CD4-positive, CD25-positive, alpha-beta regulatory T cell (primary cell): ENCODE data around the gene ZNF774. TPM values are rescaled to one million over a fixed set of nuclear protein-coding genes. Genes with fewer than 3 reads are reported as not detected.

Source experiments
- ATAC-seq, 2 donors: fragments of 150-1000 bp; cut with Tn5 transposase; one replicate each; pipeline ENCODE4 v1.10.0; 2021; ENCODE audit warnings: low read depth in 2 of 2, moderate number of reproducible peaks in 2 of 2, moderate library complexity in 1 of 2
- DNase-seq, 3 donors: peaks; one replicate each; pipeline versions ENCODE4 v3.0.0 to v3.0.0-alpha.2; 2012 to 2022; ENCODE audit warnings: mixed read lengths in 1 of 3
- H3K27ac ChIP-seq: one replicate; pipeline ENCODE4 v1.7.0; 2013; ENCODE audit warnings: mild to moderate bottlenecking, low read length; ENCODE audit not compliant: insufficient read depth, poor library complexity, severe bottlenecking
- H3K27me3 ChIP-seq: one replicate; pipeline ENCODE4 v1.7.0; 2013; ENCODE audit warnings: low read length; ENCODE audit not compliant: control insufficient read depth, insufficient read depth
- H3K36me3 ChIP-seq: one replicate; pipeline ENCODE4 v1.7.0; 2013; ENCODE audit warnings: mild to moderate bottlenecking, low read length, moderate library complexity; ENCODE audit not compliant: control insufficient read depth, insufficient read depth
- H3K4me1 ChIP-seq: 2 replicates; pipeline ENCODE4 v1.7.0; 2013; ENCODE audit warnings: mild to moderate bottlenecking, low read length; ENCODE audit not compliant: insufficient read depth, control insufficient read depth, poor library complexity, severe bottlenecking
- H3K4me3 ChIP-seq: one replicate; pipeline ENCODE4 v1.7.0; 2013; ENCODE audit warnings: low read depth, mild to moderate bottlenecking, low read length, moderate library complexity
- H3K9me3 ChIP-seq, 2 experiments: 1 replicate in 1 of 2; 2 replicates in 1 of 2; pipeline ENCODE4 v1.7.0; 2013; ENCODE audit warnings: low read length in 2 of 2, mild to moderate bottlenecking in 1 of 2, moderate library complexity in 1 of 2; ENCODE audit not compliant: control insufficient read depth in 2 of 2
- H3K27ac Mint-ChIP-seq, 3 donors: one replicate each; pipeline ENCODE4 v1.8.0; 2020 to 2022; ENCODE audit warnings: mild to moderate bottlenecking in 3 of 3, mixed read lengths in 3 of 3, moderate library complexity in 2 of 3
- H3K27me3 Mint-ChIP-seq: one replicate; pipeline ENCODE4 v1.8.0; 2022; ENCODE audit warnings: mild to moderate bottlenecking, mixed read lengths
- H3K36me3 Mint-ChIP-seq: one replicate; pipeline ENCODE4 v1.8.0; 2020; ENCODE audit warnings: mixed read lengths
- H3K4me1 Mint-ChIP-seq, 4 donors: one replicate each; pipeline ENCODE4 v1.8.0; 2020 to 2022; ENCODE audit warnings: mixed read lengths in 4 of 4, mild to moderate bottlenecking in 1 of 4
- H3K4me3 Mint-ChIP-seq, 4 donors: one replicate each; pipeline ENCODE4 v1.8.0; 2020 to 2022; ENCODE audit warnings: mild to moderate bottlenecking in 4 of 4, mixed read lengths in 4 of 4, moderate library complexity in 3 of 4
- H3K9me3 Mint-ChIP-seq, 7 donors: one replicate each; pipeline ENCODE4 v1.8.0; 2020 to 2022; ENCODE audit warnings: mixed read lengths in 7 of 7, mild to moderate bottlenecking in 3 of 7, moderate library complexity in 2 of 7
- polyA plus RNA-seq, 4 donors: library from polyadenylated mRNA; unstranded; fragments of 300-500 nt; fragmentation: Illumina TruSeq; gene quantifications; one replicate each; pipeline ENCODE4 v1.2.3, GENCODE V29; 2021
- total RNA-seq: library from RNA; stranded (reverse); gene quantifications from one replicate; pipeline ENCODE4 v1.2.3, GENCODE V29; 2022

Gene ZNF774
- total and polyA plus RNA-seq, 5 donors from 2014 or later, result not detected

- no peak overlapping the region for H3K4me3 ChIP-seq
- H3K4me1 Mint-ChIP-seq, result peaks cover 52 to 88% (median 69%) of the 10 kb centered on the region in 4 donors
- H3K27me3 ChIP-seq, result no peaks in the 10 kb centered on the region
- H3K27ac Mint-ChIP-seq, result peak overlapping the region in 2 of 3 donors; percentile 43 to 81
- H3K4me1 ChIP-seq, result peaks cover 78% of the 10 kb centered on the region
- H3K27ac ChIP-seq, result no peak overlapping the region
- DNase-seq (no peak), ATAC-seq (no peak)
- H3K27me3 Mint-ChIP-seq, result no peaks in the 10 kb centered on the region
- H3K36me3 Mint-ChIP-seq, result peaks cover 29% of the 10 kb centered on the region
- peak overlapping the region in 2 of 4 donors; percentile 1 to 4 for H3K4me3 Mint-ChIP-seq
- peaks cover 25% of the 10 kb centered on the region for H3K36me3 ChIP-seq
- no peaks in the 10 kb centered on the region for H3K9me3 Mint-ChIP-seq
- H3K9me3 ChIP-seq, result no peaks in the 10 kb centered on the region
These were observed 42.0 kb downstream of the ZNF774 start for GRCh38 chr15:90394074-90394473.

DNA sequence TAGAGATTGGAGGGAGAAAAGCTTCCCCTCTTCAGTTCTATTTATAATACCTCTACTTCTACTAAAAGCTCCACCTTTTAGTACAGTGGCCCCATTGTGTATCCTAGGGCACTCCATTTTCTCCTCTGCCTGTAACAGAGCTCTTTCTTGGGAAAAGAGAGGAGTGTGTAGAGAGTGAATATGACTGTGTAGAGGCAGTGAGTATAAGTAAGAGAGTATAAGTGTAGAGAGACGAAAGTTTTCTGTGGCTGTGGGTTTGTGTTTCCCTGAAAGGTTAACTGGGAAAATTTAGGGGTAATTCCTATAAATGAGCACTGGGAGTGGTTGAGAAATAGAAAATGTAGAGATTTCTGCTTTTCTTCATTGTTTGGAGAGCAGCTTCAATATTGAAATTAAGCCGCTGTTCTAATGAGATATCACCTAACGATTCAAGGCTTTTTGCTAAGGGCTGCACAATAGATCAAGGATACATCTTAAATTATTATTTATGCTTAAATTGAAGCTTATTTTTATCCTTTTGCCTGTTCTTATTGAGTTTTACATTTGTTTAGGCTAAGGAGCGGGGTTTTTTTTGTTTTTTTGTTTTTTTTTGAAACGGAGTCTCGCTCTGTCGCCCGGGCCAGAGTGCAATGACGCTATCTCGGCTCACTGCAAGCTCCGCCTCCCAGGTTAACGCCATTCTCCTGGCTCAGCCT lies 42.8 kb downstream of the ZNF774 start:
- Mint-ChIP-seq H3K36me3 (peaks cover 27% of the 10 kb centered on the region), H3K4me1 (peaks cover 52 to 87% (median 69%) of the 10 kb centered on the region in 4 donors), H3K27ac (peak overlapping the region in 1 of 3 donors; percentile 81), H3K4me3 (peak overlapping the region in 2 of 4 donors; percentile 4 to 86), H3K27me3 (no peaks in the 10 kb centered on the region), H3K9me3 (no peaks in the 10 kb centered on the region)
- ATAC-seq, result no peak
- H3K9me3 ChIP-seq, result no peaks in the 10 kb centered on the region
- H3K27ac ChIP-seq, result no peak overlapping the region
- peaks cover 25% of the 10 kb centered on the region for H3K36me3 ChIP-seq
- no peaks in the 10 kb centered on the region for H3K27me3 ChIP-seq
- peaks cover 78% of the 10 kb centered on the region for H3K4me1 ChIP-seq
- DNase-seq, result no peak
- peak overlapping the region; percentile 26 for H3K4me3 ChIP-seq

DNA sequence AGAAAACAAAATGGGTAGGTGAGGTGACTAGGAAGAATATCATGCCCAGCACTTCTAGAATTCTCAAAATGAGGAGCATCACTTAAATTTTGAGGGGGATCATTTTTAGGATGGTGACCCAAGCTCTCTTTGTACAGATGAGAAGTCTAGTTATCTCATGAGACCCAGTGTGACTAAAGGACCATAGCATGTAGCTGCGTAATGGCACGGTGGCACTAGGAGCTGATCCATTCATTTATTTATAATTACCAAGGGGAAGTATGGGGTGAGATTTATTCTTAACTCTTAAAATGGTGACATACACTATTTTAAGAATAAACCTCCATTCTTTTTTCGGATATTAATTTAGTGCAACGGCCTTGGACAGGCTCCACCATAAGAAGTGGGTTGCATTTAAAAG lies 44.2 kb downstream of the ZNF774 start:
- ATAC-seq (no peak), DNase-seq (no peak)
- peaks cover 18% of the 10 kb centered on the region for H3K36me3 Mint-ChIP-seq
- no peaks in the 10 kb centered on the region for H3K27me3 Mint-ChIP-seq
- H3K4me3 Mint-ChIP-seq, result peak overlapping the region in 3 of 4 donors; percentile 21 to 79 (median 21)
- Histone ChIP-seq H3K4me3 (no peak overlapping the region), H3K4me1 (peaks cover 78% of the 10 kb centered on the region), H3K36me3 (peaks cover 18% of the 10 kb centered on the region), H3K27ac (no peak overlapping the region), H3K27me3 (no peaks in the 10 kb centered on the region), H3K9me3 (no peaks in the 10 kb centered on the region)
- peaks cover 53 to 87% (median 70%) of the 10 kb centered on the region in 4 donors for H3K4me1 Mint-ChIP-seq
- H3K27ac Mint-ChIP-seq, result peak overlapping the region; percentile 7 to 92 (median 86)
- H3K9me3 Mint-ChIP-seq, result no peaks in the 10 kb centered on the region

- H3K27ac Mint-ChIP-seq, result peak overlapping the region; percentile 98 to 100 (median 98)
- DNase-seq (no peak), ATAC-seq (no peak)
- peaks cover 39 to 85% (median 69%) of the 10 kb centered on the region in 4 donors for H3K4me1 Mint-ChIP-seq
- H3K27ac ChIP-seq, result peak overlapping the region; percentile 98
- peak overlapping the region; percentile 72 for H3K4me3 ChIP-seq
- no peaks in the 10 kb centered on the region for H3K9me3 Mint-ChIP-seq
- peaks cover 4% of the 10 kb centered on the region for H3K36me3 Mint-ChIP-seq
- peaks cover 64% of the 10 kb centered on the region for H3K4me1 ChIP-seq
- H3K4me3 Mint-ChIP-seq, result peak overlapping the region; percentile 82 to 85 (median 83)
- no peaks in the 10 kb centered on the region for H3K27me3 ChIP-seq
- no peaks in the 10 kb centered on the region for H3K9me3 ChIP-seq
- no peaks in the 10 kb centered on the region for H3K36me3 ChIP-seq
- H3K27me3 Mint-ChIP-seq, result no peaks in the 10 kb centered on the region
These were observed 48.1 kb downstream of the ZNF774 start for GRCh38 chr15:90400005-90400758.

DNA sequence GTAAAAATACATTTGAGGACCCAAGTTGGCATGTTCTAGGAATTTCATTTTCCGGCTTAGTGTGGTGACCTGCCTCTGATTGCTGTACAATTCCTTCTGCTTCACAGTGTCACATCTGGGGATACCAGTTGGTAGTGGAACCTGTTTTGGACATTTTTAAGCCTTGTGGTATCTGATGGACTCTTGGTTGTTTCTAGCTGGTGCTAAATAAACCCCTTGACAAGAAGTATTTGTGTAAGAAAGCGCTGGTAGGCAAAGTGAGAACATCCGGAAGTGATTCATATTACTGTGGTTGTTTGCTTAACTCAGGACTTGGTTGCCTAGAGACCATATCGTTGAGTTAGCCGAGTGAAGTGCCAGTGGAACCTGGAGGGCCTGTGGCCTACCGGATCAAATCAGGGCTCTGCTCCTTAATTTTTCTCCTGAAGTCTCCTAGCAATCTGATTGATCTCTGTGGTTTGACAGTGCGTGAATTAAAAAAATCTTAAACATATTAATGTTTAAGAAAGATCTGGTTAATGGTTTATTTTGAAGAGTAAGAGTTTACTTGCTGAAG lies 48.8 kb downstream of the ZNF774 start:
- DNase-seq (peak; percentile 68 to 91 (median 87)), ATAC-seq (peak; percentile 99 to 100)
- no peaks in the 10 kb centered on the region for H3K9me3 Mint-ChIP-seq
- Histone ChIP-seq H3K36me3 (no peaks in the 10 kb centered on the region), H3K4me3 (peak overlapping the region; percentile 72), H3K4me1 (peaks cover 62% of the 10 kb centered on the region), H3K9me3 (no peaks in the 10 kb centered on the region), H3K27ac (peak overlapping the region; percentile 98), H3K27me3 (no peaks in the 10 kb centered on the region)
- H3K36me3 Mint-ChIP-seq, result no peaks in the 10 kb centered on the region
- H3K4me3 Mint-ChIP-seq, result peak overlapping the region; percentile 82 to 85 (median 83)
- peaks cover 36 to 82% (median 69%) of the 10 kb centered on the region in 4 donors for H3K4me1 Mint-ChIP-seq
- H3K27ac Mint-ChIP-seq, result peak overlapping the region; percentile 98 to 100 (median 98)
- no peaks in the 10 kb centered on the region for H3K27me3 Mint-ChIP-seq

- Histone ChIP-seq H3K27ac (peak overlapping the region; percentile 98), H3K4me3 (peak overlapping the region; percentile 72), H3K27me3 (no peaks in the 10 kb centered on the region), H3K9me3 (no peaks in the 10 kb centered on the region), H3K4me1 (peaks cover 57% of the 10 kb centered on the region), H3K36me3 (no peaks in the 10 kb centered on the region)
- DNase-seq (no peak), ATAC-seq (no peak)
- Mint-ChIP-seq H3K36me3 (no peaks in the 10 kb centered on the region), H3K4me3 (peak overlapping the region; percentile 82 to 85 (median 83)), H3K27ac (peak overlapping the region; percentile 98 to 100 (median 98)), H3K4me1 (peaks cover 34 to 82% (median 69%) of the 10 kb centered on the region in 4 donors), H3K27me3 (no peaks in the 10 kb centered on the region), H3K9me3 (no peaks in the 10 kb centered on the region)
These were observed 49.4 kb downstream of the ZNF774 start for GRCh38 chr15:90401495-90401894.

GRCh38 chr15:90402223-90402622 lies 50.1 kb downstream of the ZNF774 start:
- peak overlapping the region; percentile 72 for H3K4me3 ChIP-seq
- H3K9me3 ChIP-seq, result no peaks in the 10 kb centered on the region
- H3K27ac ChIP-seq, result peak overlapping the region; percentile 98
- Mint-ChIP-seq H3K27me3 (no peaks in the 10 kb centered on the region), H3K27ac (peak overlapping the region; percentile 81 to 100 (median 98)), H3K4me1 (peaks cover 41 to 83% (median 73%) of the 10 kb centered on the region in 4 donors), H3K4me3 (peak overlapping the region in 3 of 4 donors; percentile 36 to 90 (median 82)), H3K36me3 (no peaks in the 10 kb centered on the region), H3K9me3 (no peaks in the 10 kb centered on the region)
- no peak for DNase-seq
- no peak for ATAC-seq
- peaks cover 60% of the 10 kb centered on the region for H3K4me1 ChIP-seq
- H3K36me3 ChIP-seq, result no peaks in the 10 kb centered on the region
- no peaks in the 10 kb centered on the region for H3K27me3 ChIP-seq
